NCI-H526 treated with DMSO at 0.1 percent for 48 hours (cell line): Measurements from ENCODE around the gene ERRFI1.
A peak's percentile ranks its signal among the peaks of the same experiment; 100 is the strongest.

ENCODE experiments used
- DNase-seq: peaks from one replicate; lab custom pipeline; 2025; lab: John Stamatoyannopoulos, UW

ERRFI1 gene

DNA sequence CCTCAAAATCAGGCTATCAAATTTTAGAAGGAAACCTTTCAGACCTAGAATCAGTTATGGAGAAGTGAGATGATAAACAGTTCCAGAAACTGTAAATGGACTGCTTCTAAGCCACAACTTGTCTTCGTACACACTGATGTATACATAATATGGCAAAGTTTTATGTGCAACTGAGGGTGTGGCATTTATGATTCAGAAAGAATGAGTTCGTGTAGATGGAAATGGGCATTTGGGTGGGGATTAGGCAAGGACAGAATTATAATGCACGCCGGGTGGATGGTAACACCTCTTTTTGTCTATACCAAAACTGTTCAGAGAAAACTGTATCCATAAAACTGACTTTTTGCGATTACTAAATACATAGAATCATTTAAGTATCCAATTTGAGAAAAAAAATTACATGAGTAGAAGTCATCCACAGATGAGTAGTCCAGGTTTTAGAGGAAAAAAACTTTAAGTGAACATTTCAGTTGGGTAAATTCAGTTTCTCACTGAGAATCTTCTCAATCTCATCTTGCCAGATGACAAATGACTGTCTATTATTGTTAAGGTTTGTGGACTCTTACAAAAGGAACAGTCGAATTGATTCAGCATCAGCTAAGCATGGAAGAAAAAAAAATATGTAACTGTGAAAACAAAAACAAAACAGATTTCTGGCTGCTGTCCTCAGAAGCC is 22.5 kb downstream of the ERRFI1 start:
- no peak for DNase-seq

DNA sequence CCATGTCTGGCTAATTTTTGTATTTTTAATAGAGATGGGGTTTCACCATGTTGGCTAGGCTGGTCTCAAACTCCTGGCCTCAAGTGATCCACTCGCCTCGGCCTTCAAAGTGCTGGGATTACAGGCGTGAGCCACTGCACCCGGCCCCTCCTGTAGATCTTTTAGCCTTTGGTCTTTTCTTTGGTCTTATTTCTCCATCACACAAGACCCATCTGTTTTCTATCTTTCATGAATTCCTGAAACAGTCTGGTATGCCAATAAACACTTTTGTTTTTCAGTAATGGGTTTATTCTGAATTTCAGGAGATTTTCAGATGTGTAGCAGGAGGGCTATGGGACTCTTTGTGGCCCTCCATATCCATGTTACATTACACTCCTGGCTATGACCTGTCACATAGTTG is 23.2 kb downstream of the ERRFI1 start:
- no peak for DNase-seq

DNA sequence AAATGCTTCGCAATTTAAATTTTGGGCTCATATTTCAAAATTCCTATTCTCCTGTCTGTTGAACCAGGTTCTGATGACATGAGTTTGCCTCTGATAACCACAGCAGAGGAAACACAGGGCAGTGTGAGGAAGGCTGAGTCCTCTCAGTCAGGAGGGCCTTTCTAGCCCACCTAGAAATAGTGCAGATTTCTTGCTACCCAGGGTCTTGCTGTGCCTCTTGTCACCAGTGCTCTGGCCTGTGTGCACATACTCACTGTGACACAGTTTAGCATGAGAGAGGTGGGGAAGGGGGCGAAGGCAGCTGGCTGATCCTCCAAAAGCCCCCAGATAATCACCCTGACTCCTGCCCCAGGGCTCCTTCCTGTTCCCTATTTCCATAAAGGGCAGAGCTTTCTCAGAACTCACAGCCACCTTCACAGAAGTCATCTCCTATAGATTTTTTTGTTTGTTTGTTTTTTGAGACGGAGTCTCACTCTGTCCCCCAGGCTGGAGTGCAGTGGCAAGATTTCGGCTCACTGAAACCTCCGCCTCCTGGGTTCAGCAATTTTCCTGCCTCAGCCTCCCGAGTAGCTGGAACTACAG is 23.7 kb downstream of the ERRFI1 start:
- DNase-seq = no peak

DNA sequence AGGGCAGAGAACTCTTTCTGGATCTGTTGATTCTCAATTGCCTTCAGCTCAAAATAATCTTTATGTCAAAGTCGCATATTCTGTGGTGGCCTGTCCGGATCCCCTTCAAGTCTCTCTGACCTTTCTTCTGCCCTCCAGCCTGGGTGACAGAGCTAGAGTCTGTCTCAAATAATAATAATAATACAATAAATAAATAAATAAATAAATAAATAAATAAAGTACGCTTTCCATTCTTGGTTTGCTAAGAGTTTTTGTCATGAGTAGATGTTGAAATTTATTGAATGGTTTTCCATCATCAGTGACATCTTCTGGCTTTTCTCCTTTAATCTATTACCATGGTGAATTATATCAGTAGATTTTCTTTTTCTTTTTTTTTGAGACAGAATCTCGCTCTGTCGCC is 30.7 kb downstream of the ERRFI1 start:
- no peak for DNase-seq

DNA sequence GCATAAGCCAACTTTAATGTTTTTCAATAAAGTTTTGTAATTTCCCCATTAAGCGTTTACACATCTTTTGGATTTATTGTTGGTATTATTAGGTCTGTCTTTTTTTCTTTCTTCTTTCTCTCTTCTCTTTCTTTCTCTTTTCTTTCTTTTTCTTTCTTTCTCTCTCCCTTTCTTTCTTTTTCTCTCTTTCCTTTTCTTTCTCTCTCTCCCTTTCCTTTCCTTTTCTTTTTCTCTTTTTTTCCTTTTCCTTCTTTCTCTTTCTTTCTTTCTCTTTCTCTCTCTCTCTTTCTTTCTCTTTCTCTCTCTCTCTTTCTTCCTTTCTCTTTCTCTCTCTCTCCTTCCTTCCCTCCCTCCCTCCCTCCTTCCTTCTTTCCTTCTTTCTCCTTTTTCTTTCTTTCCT is 31.3 kb downstream of the ERRFI1 start:
- no peak for DNase-seq

DNA sequence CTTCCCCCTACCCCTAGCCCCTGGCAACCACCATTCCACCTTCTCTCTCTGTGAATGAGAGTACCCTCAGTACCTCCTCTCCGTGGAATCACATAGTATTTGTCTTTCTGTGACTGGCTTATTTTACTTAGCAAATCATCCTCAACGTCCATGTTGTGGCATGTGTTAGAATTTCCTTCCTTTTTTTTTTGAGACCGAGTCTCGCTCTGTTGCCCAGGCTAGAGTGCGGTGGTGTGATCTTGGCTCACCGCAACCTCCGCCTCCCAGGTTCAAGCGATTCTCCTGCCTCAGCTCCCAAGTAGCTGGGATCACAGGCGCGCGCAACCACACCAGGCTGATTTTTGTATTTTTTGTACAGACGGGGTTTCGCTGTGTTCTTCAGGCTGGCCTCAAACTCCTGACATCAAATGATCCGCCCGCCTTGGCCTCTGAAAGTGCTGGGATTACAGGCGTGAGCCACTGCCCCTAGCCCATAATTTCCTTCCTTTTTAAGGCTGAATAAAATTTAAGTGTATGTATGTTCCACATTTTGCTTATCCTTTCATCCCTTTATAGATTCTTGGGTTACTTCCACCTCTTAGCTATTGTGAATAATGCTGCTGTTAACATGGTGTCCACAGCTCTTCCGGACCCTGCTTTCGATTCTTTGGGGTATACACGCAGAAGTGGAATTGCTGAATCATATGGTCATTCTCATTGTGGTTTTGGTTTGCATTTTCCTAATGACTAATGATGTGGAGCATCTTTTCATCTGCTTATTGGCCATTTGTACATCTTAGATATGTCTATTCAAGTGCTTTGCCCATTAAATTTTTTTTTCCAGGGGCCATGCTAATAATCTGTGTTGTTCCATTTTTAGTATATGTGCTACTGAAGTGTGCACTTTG is 32.3 kb downstream of the ERRFI1 start:
- DNase-seq = no peak

DNA sequence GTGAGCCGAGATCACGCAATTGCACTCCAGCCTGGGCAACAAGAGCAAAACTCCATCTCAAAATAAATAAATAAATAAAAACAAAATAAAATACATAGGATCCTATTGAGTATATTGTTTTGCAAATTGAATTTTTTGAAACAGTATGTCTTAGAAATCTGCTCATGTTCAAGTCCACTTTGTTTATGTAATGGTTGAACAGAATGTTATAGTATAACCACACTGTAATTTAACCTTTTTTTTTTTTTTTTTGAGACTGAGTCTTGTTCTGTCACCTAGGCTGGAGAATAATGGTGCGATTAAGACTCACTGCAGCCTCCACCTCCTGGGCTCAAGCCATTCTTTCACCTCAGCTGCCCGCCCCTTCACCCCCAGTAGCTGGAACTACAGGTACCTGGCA is 33.2 kb downstream of the ERRFI1 start:
- no peak for DNase-seq

DNA sequence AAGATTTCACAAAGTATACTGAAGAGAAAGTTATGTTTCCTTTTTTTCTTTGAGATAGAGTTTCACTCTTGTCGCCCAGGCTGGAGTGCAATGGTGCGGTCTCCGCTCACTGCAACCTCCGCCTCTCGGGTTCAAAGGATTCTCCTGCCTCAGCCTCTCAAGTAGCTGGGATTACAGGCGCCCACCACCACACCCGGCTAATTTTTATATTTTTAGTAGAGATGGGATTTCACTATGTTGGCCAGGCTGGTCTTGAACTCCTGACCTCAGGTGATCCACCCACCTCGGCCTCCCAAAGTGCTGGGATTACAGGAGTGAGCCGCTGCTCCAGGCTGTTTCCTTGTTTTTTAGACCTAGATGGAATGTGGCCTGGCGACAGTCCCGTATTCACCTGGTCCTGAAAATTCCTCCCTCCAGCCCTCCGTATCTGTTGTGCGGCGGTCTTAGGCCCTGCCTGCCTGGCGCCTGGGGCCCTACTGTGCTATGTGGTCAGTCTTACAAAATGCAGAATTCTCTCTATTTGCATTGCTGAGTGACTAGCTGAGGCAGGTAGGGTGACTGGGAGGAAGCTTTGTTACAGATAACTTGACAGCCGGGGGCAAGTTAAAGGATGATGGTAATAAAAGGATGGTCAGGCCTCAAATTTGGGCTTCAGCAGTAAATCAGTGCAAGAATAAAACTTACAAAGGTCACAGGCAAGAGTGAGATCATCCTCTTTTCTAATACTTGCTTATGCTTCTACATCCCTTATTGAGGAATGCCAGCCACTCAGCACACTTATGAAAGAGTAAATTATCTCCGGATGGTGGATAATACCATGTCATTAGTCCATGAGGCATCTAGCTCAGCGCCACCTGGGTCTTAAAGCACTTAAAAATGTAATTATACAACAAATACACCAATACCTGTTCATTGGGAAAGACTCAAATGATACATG is 34.3 kb downstream of the ERRFI1 start:
- no peak for DNase-seq

DNA sequence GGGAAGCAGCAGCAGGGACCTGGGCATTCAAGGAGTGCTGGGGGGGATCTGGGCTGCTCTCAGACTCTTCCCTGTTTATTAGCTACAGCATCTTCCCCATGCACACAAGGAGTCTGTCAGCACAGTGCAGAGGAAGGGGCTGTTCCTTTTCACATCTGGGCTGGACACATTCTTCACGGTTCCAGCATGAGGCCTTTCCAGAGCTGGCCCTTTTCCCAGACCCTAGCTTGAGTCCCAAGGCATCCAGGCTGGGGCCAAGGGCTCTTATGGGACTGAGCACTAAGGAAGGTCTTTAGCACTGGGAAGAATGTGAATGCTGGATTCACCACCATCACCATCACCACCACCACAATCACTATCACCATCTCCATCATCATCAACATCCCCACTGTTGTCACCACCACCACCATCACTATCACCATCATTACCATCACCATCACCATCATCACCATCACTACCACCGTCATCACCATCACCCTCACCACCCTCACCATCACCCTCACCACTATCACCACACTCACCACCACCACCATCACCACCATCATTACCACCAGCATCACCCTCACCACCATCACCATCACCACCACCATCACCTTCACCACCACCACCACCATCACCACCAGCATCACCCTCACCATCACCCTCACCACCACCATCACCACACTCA is 36.2 kb downstream of the ERRFI1 start:
- DNase-seq = no peak

DNA sequence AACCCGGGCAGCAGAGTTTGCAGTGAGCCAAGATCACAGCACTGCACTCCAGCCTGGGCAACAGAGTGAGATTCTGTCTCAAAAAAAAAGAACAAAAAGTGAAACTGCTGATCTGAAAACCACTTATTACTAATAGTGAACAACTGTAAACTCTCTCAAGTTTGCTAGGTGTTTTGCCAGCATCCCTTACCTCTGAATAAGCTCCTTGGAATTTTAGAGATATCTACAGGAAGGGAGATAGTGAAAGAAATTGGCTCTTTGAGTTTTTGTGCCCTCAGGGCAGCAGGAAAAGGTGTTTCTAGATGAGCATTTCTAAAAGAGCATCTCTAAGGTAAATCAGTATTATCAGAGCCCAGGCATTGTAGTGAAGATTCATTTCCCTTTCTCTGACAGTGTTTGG is 37.5 kb downstream of the ERRFI1 start:
- no peak for DNase-seq

DNA sequence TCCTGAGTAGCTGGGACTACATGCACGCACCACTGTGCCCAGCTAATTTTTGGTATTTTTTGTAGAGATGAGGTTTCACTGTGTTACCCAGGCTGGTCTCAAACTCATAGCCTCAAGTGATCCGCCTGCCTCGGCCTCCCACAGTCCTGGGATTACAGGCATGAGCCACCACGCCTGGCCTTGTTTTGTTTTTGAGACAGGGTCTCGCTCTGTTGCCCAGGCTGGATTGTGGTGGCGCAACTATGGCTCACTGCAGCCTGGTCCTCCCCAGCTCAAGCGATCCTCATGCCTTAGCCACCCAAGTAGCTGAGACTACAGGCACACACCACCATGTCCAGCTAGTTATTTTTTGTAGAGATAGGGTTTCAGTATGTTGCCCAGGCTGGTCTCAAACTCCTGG is 38.6 kb downstream of the ERRFI1 start:
- no peak for DNase-seq

DNA sequence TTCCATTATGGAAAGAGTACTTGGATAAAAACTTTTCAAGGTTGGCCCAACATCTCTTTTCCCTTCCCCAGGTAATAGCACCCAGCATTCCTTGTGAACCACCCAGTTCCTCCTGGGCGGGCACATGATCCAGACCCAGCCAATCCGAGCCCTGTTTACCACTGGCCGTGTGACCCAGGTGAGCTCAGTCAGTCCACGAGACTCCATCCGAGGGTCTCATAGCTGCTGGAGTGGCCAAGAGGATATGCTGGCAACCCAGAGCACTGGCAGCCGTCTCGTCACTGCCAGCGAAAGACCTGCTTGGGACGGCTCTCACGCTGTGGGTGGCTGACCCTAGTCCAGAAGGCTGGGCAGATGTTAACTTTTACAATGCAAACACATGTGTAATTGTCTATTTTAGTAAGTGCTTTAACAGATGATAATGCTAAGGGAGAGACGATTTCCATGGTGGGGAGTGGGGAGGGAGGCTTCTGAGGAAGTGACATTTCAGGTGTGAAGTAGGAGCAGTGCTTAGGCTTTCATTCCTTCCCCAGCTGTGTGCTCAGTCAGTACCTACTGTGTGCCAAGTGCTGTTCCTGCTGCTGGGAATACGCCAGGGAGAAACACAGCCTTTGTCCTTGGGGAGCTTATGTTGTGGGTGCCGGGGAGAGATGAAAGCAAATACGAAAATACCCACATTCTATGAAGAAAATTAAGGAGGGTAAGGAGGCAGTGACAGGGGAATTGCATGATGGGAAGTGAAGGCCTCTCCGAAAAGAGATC is 40.1 kb downstream of the ERRFI1 start:
- no peak for DNase-seq

DNA sequence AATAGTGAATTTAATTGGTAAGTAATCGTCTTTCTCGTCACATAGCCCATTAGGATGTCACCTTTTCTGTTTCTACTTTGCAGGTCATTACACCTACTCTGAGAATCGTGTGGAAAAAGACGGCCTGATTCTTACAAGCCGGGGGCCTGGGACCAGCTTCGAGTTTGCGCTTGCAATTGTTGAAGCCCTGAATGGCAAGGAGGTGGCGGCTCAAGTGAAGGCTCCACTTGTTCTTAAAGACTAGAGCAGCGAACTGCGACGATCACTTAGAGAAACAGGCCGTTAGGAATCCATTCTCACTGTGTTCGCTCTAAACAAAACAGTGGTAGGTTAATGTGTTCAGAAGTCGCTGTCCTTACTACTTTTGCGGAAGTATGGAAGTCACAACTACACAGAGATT is 41.3 kb downstream of the ERRFI1 start:
- DNase-seq = no peak

DNA sequence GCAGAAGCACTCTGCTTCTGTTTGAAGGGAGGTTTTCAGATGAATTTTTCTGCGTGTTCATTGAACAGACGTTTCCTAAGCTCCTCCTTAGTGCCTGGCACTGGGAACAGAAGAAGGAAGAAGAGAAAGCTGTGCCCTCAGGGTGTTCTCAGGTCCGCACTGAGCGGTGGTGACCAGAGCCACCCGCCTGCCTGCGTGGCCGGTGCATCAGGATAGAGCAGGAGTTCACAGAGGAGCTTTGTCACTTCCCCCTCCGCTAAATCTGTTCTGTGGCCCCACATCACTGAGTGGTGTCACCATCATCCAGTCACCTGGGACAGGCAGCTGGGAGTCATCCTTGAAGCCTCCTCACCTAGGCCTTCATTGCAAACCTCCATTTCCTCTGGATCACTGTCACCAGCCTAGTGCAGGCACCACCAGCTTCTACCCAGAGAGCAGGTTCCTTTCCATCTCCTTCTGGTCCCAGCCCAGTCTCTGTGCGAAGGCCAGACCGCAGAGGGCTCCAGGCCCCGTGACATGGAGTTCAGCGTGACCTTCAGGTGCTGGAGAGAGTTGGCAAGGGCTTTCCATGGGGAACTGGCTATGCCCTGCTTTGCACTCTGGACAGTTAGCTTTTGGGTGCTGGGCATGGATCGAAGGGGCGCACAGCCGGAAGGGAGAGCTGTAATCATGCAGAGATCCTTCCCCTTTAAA is 42.9 kb downstream of the ERRFI1 start:
- DNase-seq = no peak

DNA sequence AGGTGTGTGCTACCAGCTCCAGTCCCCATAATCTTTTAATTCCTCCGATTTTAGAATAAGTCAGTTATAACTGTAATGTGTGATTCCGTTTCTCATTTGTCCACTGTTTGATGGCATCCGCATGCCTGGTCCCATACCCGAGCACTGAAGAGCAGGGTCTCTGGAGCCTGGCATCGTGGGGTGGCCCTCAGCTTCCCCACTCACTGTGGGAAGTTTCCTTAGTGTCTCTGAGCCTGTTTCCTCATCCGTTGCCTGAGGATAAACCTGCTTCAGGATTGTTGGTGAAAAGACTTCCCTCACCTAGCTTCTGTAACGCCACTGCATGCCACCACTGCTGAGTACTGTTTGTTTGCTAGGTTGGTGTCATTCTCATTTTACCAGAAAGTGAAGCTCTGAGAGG is 45.1 kb downstream of the ERRFI1 start:
- no peak for DNase-seq

DNA sequence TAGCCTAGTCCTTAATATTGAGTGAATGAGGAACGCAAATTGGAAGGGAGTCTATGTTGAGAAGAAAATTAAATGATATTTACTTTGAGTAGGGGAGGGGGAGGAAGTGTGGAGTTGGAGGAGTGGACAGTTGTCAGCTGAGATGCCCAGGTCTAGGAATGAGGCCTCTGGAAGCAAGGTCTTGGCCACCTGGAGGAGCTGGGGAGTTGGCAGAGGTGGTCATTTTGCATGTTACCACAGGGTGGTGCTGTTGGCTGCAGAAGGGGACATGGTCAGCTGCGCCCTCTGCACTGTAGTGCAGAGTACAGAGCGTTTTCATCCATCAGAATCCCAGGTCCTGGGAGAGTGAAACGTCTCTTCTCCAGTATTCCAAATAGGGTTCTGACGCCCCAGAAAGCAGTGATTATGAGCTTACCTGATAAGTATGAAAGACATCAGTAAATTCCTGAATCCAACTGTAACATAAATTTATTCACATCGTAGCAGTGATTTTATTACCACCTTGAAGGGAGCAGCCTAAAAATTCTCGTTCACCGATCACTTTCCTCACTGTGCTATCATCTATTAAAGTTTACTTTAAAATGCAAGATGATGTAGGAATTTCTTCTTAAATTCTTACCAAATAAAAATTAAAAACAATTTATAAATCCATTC is 50.8 kb downstream of the ERRFI1 start:
- DNase-seq = peak; percentile 74

DNA sequence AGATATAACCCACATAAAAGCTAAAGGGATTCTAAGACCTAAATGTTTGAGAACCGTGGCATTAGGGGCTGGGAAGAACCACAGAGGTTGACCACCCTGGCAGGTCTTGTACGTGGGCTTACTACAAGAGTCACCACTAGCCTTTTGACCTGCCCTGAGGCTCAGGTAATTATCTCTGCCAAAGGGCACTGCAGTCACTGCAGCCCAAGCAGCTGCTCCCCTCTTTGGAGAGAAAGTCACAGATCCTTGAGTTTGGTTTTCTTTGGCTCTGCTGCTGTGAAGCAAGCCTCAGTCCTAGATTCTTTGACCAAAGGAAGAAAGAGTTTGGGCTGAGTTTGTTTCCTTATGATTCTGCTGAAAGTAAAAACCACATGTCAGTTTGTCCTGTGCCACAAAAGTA is 53.0 kb downstream of the ERRFI1 start:
- no peak for DNase-seq

DNA sequence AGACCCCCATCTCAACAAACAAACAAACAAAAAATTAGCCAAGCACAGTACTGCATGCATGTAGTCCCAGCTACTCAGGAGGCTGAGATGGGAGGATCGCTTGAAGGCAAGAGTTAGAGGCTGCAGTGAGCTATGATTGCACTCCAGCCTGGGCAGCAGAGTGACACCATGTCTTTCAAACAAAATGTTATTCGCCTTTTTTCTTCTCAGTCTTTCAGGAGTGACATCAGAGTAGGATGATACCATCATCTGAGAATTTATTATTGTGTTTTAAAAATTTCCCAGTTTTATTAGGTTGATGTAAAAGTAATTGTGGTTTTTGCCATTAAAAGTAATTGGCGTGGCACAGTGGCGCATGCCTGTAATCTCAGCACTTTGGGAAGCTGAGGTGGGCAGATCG is 53.8 kb downstream of the ERRFI1 start:
- no peak for DNase-seq

DNA sequence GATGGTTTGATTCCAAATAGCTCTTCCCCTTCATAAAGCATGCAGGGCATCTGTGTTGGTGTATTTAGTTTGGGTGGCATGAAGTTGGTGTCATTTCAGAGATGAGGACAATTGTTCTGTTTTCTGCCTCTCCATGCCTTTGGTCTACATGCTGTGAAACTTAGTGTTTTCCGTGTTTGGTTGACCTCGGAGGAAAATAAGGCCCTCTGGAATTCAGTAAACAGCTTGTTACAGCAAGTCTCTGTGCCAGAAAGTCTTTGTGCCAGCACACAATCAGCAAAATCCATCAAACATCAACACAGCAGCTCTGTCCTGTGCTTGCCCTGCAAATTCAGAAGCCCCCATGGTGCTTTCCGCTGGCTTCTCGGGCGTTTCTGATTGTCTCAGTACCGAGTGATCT is 55.1 kb downstream of the ERRFI1 start:
- DNase-seq = no peak

DNA sequence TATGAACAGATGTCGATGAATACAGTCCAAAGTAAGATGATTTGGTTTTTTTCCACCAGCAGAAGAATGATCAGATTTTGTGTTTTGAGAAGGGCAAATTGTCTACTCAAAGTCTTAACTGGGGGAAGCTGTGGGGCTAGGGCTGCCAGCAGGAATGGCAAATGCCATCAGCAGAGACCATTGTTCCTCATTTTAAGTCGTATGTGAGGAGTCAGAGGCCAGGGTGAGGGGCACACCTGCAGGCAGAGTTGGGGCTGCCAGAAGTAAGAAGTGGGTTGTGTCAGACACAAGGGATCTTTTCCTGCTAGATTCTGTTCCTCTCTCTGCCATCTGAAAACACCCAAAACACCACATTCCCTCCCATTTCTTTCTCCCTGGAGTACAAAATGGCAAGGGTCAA is 55.9 kb downstream of the ERRFI1 start:
- no peak for DNase-seq
